HG02884 (cell line): ENCODE results near the gene COL15A1.

Experiments used
- ATAC-seq: cut with Tn5 transposase; IDR thresholded peaks from one replicate; pipeline ENCODE4 v1.9.1; 2021; ENCODE audit warnings: mild to moderate bottlenecking, moderate library complexity; ENCODE audit not compliant: unreplicated experiment

Gene COL15A1

DNA sequence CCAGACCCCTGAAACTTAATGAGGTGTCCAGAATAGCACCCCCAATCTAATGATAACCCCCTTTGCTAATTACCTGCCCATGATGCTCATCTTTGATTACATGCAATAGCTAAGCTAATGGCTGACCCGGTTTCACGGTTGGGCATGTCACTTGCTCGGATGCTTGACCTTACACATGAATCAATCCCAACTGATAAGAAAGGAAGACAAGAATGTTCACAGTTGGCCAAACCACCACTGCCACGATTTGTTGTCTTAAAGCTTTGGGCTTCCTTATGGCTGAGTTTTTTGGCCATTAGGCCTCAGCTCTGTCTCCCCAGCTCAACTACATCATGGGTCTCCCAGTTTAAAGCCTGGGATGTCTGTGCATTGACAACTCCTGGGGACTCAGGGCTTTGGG lies 108.1 kb downstream of the COL15A1 start:
- ATAC-seq: no peak

- no peak for ATAC-seq
These were observed 109.4 kb downstream of the COL15A1 start for GRCh38 chr9:99052815-99053715.

DNA sequence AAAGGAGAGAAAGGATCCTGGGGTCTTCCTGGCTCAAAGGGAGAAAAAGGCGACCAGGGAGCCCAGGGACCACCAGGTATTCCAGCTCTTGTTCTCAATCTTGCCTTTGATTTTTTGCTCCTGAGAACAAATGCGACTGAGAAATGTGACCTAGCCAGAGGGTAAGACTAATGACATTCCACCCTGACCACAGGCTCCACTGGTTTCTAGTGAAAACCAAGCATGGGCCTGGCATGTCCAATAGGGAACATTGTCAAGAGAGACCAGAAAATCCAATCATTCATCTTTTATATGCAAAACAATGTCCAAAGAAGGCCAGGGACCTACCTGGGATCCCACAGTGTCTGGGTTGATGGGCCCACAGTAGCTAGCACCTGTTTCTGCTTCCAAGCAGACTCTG lies 110.9 kb downstream of the COL15A1 start:
- ATAC-seq: no peak

DNA sequence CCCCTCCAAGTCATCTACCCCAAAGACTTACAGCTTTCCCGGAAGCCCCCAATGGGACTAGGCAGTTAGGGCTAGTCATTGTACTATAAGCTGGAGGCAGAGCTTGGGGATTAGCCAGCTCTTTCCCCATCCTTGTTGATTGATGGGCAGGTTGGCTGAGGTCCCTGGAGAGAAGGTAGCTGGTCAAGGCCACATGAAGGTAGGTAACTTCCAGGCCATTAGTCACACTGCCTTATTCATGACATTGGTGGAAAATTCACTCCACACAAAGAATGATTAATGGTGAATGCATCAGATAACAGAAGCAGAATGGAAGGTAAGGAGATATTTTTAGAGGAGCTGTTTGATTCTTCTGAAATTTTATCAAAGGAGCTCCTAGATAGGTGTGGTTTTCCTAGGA lies 111.7 kb downstream of the COL15A1 start:
- no peak for ATAC-seq

DNA sequence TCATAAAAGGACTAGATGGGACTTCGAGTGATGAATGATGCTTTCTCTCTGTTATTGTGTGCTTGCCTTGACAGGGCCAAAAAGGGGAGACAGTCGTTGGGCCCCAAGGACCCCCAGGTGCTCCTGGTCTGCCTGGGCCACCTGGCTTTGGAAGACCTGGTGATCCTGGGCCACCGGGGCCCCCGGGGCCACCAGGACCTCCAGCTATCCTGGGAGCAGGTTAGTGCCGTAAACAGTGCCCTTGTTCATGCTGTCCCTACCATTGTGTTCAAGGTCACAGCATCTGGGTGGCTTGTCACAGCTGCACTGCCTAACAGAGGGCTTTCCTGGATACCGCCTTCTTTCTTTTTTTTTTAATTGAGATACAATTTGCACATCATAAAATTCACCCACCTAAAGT lies 112.5 kb downstream of the COL15A1 start:
- no peak for ATAC-seq

GRCh38 chr9:99056886-99057664 lies 113.4 kb downstream of the COL15A1 start:
- no peak for ATAC-seq

DNA sequence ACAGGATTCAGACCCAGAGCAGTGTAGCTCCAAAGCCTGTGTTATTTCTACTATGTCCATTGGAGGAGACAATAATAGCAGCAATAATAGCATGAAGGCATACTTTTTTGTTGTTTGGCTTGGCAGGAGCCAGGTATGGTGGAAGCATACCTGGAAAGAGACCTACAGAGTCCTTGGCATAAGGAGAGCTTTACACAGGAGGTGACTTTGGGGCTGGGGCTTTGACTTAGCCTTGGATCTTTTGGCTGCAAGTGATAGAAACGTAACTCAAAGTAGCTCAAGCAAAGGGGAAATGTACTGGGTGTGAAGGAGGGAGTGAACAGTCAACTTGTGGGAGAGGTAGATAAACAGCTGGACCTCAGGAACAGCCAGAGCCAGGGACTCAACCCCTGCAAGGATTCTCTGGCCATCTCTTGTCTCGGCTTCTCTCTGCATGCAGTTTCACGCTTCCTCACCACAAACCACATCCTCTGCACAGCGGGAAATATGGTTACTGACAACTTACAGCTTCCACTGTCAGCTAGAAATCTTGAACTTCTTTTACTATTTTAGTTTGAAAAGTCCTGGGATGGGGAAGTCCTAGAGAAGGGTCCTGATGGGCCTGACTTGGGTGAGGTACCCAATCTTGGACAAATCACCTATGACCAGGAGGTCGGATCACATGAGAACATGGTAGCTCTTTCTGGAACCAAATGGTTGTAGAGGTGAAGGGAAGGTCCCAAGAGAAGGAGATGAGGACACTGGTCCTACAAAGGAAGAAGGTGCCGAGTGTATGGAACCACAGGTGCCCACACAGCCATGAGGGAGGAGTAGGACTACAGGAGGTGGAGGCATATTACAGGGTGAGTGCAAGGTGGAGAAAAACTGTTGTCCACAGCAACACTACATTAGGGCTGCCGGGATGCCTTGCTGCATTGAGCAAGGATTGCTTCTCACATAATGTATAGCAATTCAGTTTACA lies 114.2 kb downstream of the COL15A1 start:
- ATAC-seq: peak; percentile 65

- ATAC-seq: peak; percentile 76
These were observed 115.5 kb downstream of the COL15A1 start for GRCh38 chr9:99058964-99059921.

DNA sequence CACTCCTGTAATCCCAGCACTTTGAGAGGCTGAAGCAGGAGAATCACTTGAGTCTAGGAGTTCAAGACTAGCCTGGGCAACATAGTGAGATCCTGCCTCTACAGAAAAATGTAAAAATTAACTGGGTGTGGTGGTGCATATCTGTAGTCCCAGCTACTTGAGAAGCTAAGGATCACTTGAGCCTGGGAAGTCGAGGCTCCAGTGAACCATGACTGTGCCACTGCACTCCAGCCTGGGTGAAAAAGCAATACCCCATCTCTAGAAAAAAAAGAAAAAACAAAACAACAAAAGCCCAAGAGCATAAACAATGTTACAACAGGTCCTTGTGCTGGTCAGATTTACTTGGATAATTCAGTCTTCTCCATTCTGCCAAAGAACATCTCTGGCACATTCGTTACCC lies 116.9 kb downstream of the COL15A1 start:
- no peak for ATAC-seq

DNA sequence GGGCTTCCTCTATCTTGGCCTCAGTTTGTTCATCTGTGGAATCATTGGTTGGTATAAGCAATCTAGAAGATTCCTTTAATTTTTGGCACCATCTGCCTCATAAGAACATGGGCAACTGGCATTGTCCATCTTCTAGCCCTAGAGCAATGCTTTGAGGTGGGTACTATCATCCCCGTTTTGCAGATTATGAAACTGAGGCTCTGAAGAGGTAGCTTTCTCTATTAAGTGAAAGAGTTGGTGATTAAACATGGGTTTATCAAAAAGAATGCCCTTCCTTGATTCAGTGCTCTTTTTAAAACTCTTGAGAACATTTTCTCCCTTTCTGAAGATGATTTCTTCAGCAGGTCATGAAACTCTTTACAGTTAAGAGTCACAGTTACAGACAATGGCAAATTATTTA lies 118.8 kb downstream of the COL15A1 start:
- ATAC-seq: no peak

DNA sequence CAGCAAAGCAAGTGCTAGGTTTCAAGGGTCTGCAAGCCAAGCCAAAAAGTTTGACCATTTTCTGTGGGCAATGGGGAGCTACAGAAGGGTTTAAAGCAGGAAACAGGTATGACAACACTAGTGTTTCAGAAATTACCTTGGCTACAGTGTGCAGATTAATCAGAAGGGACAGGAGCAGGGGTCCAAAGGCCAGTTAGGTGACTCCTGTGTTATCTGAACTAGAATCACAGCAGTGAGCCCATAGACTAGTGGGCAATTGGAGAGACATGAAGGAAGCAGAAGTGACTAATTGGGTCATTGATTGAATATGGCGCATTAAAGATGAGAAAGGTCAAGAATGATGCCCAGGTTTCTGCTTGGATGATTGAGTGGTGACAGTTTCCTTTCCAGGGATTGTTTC lies 119.8 kb downstream of the COL15A1 start:
- ATAC-seq: no peak

GRCh38 chr9:99066571-99066970 lies 122.9 kb downstream of the COL15A1 start:
- ATAC-seq: no peak

GRCh38 chr9:99069075-99069474 lies 125.4 kb downstream of the COL15A1 start:
- ATAC-seq: no peak

DNA sequence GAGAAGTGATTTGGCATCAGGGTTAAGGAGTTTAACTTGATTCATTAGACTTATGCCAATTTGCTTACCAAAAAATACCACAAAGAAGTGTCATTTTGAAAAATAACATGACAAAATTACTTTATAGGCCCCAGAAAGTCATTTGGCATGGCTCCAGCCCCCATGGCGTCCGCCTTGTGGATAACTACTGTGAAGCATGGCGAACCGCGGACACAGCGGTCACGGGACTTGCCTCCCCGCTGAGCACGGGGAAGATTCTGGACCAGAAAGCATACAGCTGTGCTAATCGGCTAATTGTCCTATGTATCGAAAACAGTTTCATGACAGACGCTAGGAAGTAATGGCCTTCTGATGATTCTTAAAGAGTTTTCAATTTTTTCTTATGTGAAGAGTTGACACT lies 125.8 kb downstream of the COL15A1 start:
- no peak for ATAC-seq

DNA sequence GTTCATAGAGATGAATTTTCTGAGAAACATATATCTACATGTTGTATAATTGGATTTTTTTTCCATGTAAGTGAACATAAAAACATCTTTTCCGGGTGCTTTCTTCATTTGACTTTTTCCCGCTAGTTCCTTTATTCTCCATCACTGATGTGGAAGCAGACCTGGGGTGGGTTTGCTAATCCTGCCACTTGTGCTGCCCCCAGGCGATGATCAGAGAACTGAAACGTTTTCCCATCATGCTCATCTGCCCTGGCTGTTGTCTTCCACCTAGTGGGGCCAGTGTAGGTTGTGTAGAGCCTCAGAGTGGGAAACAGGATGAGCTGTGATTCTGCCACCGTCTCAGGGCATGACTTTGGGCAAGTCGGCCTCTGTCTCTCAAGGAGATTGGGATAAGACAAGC lies 127.0 kb downstream of the COL15A1 start:
- no peak for ATAC-seq

DNA sequence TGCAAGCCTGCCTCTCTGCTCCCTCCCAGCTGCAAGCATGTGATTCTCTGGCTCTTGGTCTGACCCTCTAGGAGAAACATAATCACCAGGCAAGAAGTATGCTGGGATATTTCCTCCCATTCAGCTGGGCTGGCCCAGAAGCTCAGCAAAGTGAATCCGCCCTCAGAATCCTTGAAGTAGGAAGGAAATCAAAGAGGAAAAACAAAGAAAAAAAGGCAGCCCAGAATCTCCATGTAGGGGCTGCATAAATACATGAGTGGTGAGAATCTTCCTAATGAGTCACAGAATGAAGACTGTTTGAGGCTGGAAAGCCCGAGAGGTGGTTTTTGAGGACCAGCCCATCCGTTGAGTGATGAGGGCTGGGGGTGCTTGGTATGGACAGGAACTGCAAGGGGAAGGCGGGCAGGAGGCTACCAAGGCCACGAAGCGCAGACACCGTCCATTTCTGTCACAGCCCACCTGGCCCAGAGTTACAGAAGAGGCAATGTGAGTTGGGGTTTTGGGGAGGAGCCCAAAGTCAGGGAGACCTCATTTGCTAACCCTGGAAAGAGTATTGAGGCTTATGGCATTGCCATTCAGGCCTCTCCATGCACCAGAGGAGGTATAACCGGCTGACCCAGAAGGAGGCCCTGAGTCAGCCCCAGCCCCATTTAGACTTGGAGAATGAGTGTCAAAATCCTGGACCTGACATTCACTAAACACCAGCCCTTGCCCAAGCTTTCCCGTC lies 127.8 kb downstream of the COL15A1 start:
- no peak for ATAC-seq

DNA sequence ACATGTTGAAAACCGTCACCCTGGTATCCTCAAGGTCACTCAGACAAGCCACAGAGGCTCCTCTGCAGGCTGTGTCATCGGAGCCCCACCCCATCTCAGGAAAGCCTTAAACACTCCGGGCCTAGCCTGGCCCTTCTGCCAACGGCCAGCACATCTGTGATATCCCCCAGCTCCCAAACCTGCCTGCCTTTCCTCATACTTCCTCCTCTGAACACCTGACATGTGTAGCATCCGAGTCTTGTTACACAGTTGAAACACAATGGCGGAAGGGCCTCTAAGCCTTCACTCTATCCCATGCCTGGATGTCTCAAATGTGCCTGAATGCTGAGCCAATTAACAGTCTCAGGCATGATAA lies 128.3 kb downstream of the COL15A1 start:
- no peak for ATAC-seq

- ATAC-seq: no peak
These were observed 129.6 kb downstream of the COL15A1 start for GRCh38 chr9:99073347-99073746.
